B cell (primary cell): Measurements from ENCODE around the gene MYMK. TPM values are rescaled to one million over a fixed set of nuclear protein-coding genes. Genes with fewer than 3 reads are reported as not detected.

Experiments
- ATAC-seq: fragments of 200-7000 bp; cut with Tn5 transposase; one replicate; pipeline ENCODE4 v1.10.0; 2021; ENCODE audit warnings: low read depth, mild to moderate bottlenecking, moderate number of reproducible peaks, moderate library complexity
- CTCF ChIA-PET: fragments of 350-600 bp; sonication (Branson Sonifier 250); formaldehyde crosslinking; loops from one replicate; lab custom pipeline; 2021; ENCODE audit warnings: antibody characterized with exemption, inconsistent platforms; lab: Charles Lee
- POLR2A ChIA-PET: fragments of 350-600 bp; sonication (Branson Sonifier 250); formaldehyde crosslinking; loops from one replicate; lab custom pipeline; 2021; ENCODE audit warnings: antibody characterized with exemption; lab: Charles Lee
- DNase-seq: peaks from one replicate; pipeline ENCODE4 v3.0.0; 2013
- H2AFZ ChIP-seq: 2 replicates; pipeline ENCODE4 v1.6.1; 2012; ENCODE audit warnings: mild to moderate bottlenecking, low read depth, low read length; ENCODE audit not compliant: insufficient read depth, poor library complexity, severe bottlenecking
- H3K27ac ChIP-seq, 2 donors: 1 replicate in 1 of 2; 2 replicates in 1 of 2; pipeline ENCODE4 v1.5.1; 2012 to 2013; ENCODE audit warnings: low read length in 2 of 2, mild to moderate bottlenecking in 2 of 2, moderate library complexity in 1 of 2
- H3K27me3 ChIP-seq, 4 experiments: fragments of 200-600 bp in 1 of 4; sonication (generic) in 1 of 4; replicated peaks in 1 of 4; 1 replicate in 2 of 4; 2 replicates in 2 of 4; pipeline versions ENCODE4 v1.6.1 to v1.7.0; 2013 to 2016; ENCODE audit warnings: low read length in 3 of 4, mild to moderate bottlenecking in 2 of 4, mixed read lengths in 1 of 4, moderate library complexity in 1 of 4; ENCODE audit not compliant: insufficient read depth in 4 of 4, control insufficient read depth in 3 of 4; ENCODE audit errors: control extremely low read depth in 1 of 4
- H3K36me3 ChIP-seq, 2 experiments: replicated peaks in 1 of 2; 1 replicate in 1 of 2; 2 replicates in 1 of 2; pipeline versions ENCODE4 v1.6.1 to v1.7.1; 2013; ENCODE audit warnings: low read length in 1 of 2; ENCODE audit not compliant: insufficient read depth in 2 of 2, control insufficient read depth in 1 of 2; ENCODE audit errors: control extremely low read depth in 1 of 2, extremely low read depth in 1 of 2
- H3K4me1 ChIP-seq, 2 donors: fragments of 200-600 bp in 1 of 2; sonication (generic) in 1 of 2; 1 replicate in 1 of 2; 2 replicates in 1 of 2; pipeline versions ENCODE4 v1.5.1 to v1.6.1; 2013 to 2017; ENCODE audit warnings: low read length in 2 of 2; ENCODE audit not compliant: control insufficient read depth in 2 of 2, insufficient read depth in 2 of 2
- H3K4me2 ChIP-seq: replicated peaks from 2 replicates; pipeline ENCODE3; 2012; ENCODE audit warnings: mild to moderate bottlenecking, low read depth, low read length; ENCODE audit not compliant: poor library complexity, severe bottlenecking
- H3K4me3 ChIP-seq, 5 experiments: fragments of 200-600 bp in 1 of 5; sonication (generic) in 1 of 5; 1 replicate in 3 of 5; 2 replicates in 2 of 5; pipeline versions ENCODE4 v1.5.1 to v1.7.0; 2011 to 2016; ENCODE audit warnings: low read length in 4 of 5, mild to moderate bottlenecking in 4 of 5, low read depth in 2 of 5, control low read depth in 1 of 5, moderate library complexity in 1 of 5; ENCODE audit not compliant: insufficient read depth in 1 of 5; ENCODE audit errors: control extremely low read depth in 1 of 5, extremely low read depth in 1 of 5
- H3K79me2 ChIP-seq: fragments of 200-600 bp; sonication (generic); one replicate; pipeline ENCODE4 v1.6.0; 2016; ENCODE audit warnings: low read length; ENCODE audit not compliant: control insufficient read depth, insufficient read depth
- H3K9ac ChIP-seq: fragments of 200-600 bp; sonication (generic); 2 replicates; pipeline ENCODE4 v1.6.1; 2017; ENCODE audit warnings: mild to moderate bottlenecking, low read length, moderate library complexity
- H3K9me3 ChIP-seq, 3 donors: one replicate each; pipeline versions ENCODE4 v1.6.1 to v1.7.1; 2013; ENCODE audit warnings: low read length in 2 of 3; ENCODE audit not compliant: control insufficient read depth in 2 of 3, insufficient read depth in 1 of 3; ENCODE audit errors: control extremely low read depth in 1 of 3
- H4K20me1 ChIP-seq: 2 replicates; pipeline ENCODE4 v1.6.0; 2012; ENCODE audit warnings: mild to moderate bottlenecking, low read length; ENCODE audit not compliant: insufficient read depth, control insufficient read depth, poor library complexity, severe bottlenecking
- H3K27ac Mint-ChIP-seq: one replicate; pipeline ENCODE4 v1.8.0; 2021; ENCODE audit warnings: mixed read lengths
- H3K27me3 Mint-ChIP-seq: one replicate; pipeline ENCODE4 v1.8.0; 2021; ENCODE audit warnings: mixed read lengths
- H3K4me1 Mint-ChIP-seq: one replicate; pipeline ENCODE4 v1.8.0; 2021; ENCODE audit warnings: mixed read lengths
- H3K4me3 Mint-ChIP-seq: one replicate; pipeline ENCODE4 v1.8.0; 2021; ENCODE audit warnings: mixed read lengths
- H3K9me3 Mint-ChIP-seq: one replicate; pipeline ENCODE4 v1.8.0; 2022; ENCODE audit warnings: mixed read lengths; ENCODE audit not compliant: insufficient read depth
- CTCF ChIP-seq: fragments of 200-600 bp; IDR thresholded peaks from one replicate; pipeline ENCODE4 v1.8.0; 2022; ENCODE audit warnings: antibody characterized with exemption, mild to moderate bottlenecking
- EZH2 ChIP-seq: IDR thresholded peaks from 2 replicates; pipeline ENCODE4 v1.6.1; 2012; ENCODE audit warnings: borderline replicate concordance, low read depth, mild to moderate bottlenecking, moderate library complexity, low read length; ENCODE audit not compliant: insufficient read depth, poor library complexity, severe bottlenecking
- WGBS: methylation state at CpG from one replicate; pipeline ENCODE4 v1.1.5; 2013; ENCODE audit warnings: missing lambda C conversion rate; ENCODE audit not compliant: insufficient coverage; 5-methylcytosine and 5-hydroxymethylcytosine counted together
- intact Hi-C: fragments of 100-400 bp; cut with micrococcal nuclease; formaldehyde crosslinking; loops from one replicate; pipeline ENCODE4 v1.10.0; 2022
- polyA plus RNA-seq: library from polyadenylated mRNA; depleted of rRNA; stranded (reverse); fragments of >200 nt; gene quantifications from 2 replicates; pipeline ENCODE4 v1.2.3, GENCODE V29; 2012
- total RNA-seq, 2 donors: library from RNA; stranded (reverse); fragments of 120-200 nt in 1 of 2; gene quantifications; 1 replicate in 1 of 2; 2 replicates in 1 of 2; pipeline versions ENCODE4 v1.2.3 to v1.2.4, GENCODE V29; 2013 to 2022

Gene MYMK
- total and polyA plus RNA-seq, 2 donors (not counting 1 experiment from before 2014, with no cell fraction given), result not detected

- Histone ChIP-seq H3K4me1 (peaks cover 9 to 35% of the 10 kb centered on the region in 2 donors), H3K4me2 (no peak overlapping the region), H3K9me3 (no peaks in the 10 kb centered on the region), H2AFZ (no peak overlapping the region), H3K27ac (no peak overlapping the region), H4K20me1 (peaks cover 76% of the 10 kb centered on the region), H3K36me3 (peaks cover 0 to 58% of the 10 kb centered on the region in 2 experiments), H3K4me3 (no peak overlapping the region), H3K9ac (no peak overlapping the region), H3K27me3 (no peaks in the 10 kb centered on the region), H3K79me2 (peaks cover 13% of the 10 kb centered on the region)
- Mint-ChIP-seq H3K4me1 (peaks cover 20% of the 10 kb centered on the region), H3K27me3 (no peaks in the 10 kb centered on the region), H3K27ac (peak overlapping the region; percentile 70), H3K4me3 (no peak overlapping the region), H3K9me3 (no peaks in the 10 kb centered on the region)
- DNase-seq (no peak), ATAC-seq (no peak)
- ChIA-PET POLR2A (interaction anchor here (0.7 kb wide), 3 partner anchors 17 to 522 kb away, joined by 3 to 5 read pairs (median 5); no protein-coding TSS in a partner anchor), CTCF (no interaction called here)
- intact Hi-C loops, result loop anchor here (10.0 kb wide), 1 partner anchor 357 kb away; no protein-coding TSS in a partner anchor
- WGBS, result 94% methylated on average over 27 of the region's 27 CpGs
- TF ChIP-seq CTCF (no peak), EZH2 (no peak)
Observed at GRCh38 chr9:133471551-133472276, 53.0 kb downstream of the MYMK start.

- no peaks in the 10 kb centered on the region for H3K27me3 Mint-ChIP-seq
- Histone ChIP-seq H3K4me1 (peaks cover 9 to 27% of the 10 kb centered on the region in 2 donors), H3K4me3 (no peak overlapping the region), H3K36me3 (peaks cover 0 to 50% of the 10 kb centered on the region in 2 experiments), H3K4me2 (no peak overlapping the region), H3K9me3 (no peaks in the 10 kb centered on the region), H2AFZ (no peak overlapping the region), H4K20me1 (peaks cover 69% of the 10 kb centered on the region), H3K9ac (no peak overlapping the region), H3K27ac (no peak overlapping the region), H3K79me2 (peaks cover 9% of the 10 kb centered on the region), H3K27me3 (no peaks in the 10 kb centered on the region)
- peaks cover 13% of the 10 kb centered on the region for H3K4me1 Mint-ChIP-seq
- TF ChIP-seq CTCF, result no peak
- no peak for TF ChIP-seq EZH2
- no peak overlapping the region for H3K4me3 Mint-ChIP-seq
- intact Hi-C loops, result loop anchor here (10.0 kb wide), 1 partner anchor 356 kb away; no protein-coding TSS in a partner anchor
- 91% methylated on average over 7 of the region's 7 CpGs for WGBS
- H3K9me3 Mint-ChIP-seq, result no peaks in the 10 kb centered on the region
- peak overlapping the region; percentile 71 for H3K27ac Mint-ChIP-seq
- ATAC-seq, result no peak
- ChIA-PET POLR2A (interaction anchor here (0.7 kb wide), 2 partner anchors 16 to 163 kb away, joined by 5 read pairs; no protein-coding TSS in a partner anchor), CTCF (no interaction called here)
- no peak for DNase-seq
Observed at GRCh38 chr9:133470988-133471387, 53.8 kb downstream of the MYMK start.
